Measurements from ENCODE around the gene DNAAF8.

DNA sequence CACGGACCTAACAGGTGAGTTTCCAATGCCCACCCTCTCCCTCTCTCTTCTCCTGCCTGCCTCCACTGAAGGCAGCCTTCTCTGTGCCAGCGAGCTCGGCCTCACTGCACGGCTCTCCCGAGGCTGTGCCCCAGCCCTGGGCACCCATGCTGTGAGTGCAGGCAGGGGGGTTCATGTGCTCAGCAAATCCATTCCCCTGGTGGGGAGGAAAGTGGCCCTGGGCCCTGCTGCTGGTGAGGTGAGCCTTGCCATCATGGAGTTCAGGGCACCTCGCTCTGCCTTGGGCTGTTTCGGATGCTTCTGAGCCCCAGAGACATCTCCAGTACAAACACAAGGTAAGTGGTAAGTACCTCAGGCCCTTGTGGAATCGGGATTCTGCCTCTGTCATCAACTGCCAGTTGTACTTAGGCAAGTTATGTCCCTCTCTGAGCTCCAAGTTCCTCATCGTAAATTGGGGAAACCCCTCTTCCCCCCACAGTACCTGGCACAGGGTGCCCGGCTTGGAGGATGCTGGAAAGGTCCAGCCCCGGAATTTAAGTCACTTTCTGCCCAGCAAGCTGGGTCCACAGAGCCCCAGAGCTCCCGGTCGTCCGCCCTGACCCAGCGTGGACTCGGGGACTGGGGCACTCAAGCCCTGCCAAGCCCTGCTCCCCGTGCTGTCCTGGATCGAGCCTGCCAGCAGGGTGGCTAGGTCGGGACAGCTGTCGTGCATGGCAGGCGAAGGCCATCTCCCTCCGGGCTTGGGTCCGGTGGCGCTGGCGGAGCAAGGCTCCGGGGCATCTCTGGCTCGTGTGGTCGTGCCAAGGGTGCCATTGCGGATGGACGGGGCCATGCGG, 41.7 kb upstream of the DNAAF8 start:
- TF ChIP-seq, protein P1, sequence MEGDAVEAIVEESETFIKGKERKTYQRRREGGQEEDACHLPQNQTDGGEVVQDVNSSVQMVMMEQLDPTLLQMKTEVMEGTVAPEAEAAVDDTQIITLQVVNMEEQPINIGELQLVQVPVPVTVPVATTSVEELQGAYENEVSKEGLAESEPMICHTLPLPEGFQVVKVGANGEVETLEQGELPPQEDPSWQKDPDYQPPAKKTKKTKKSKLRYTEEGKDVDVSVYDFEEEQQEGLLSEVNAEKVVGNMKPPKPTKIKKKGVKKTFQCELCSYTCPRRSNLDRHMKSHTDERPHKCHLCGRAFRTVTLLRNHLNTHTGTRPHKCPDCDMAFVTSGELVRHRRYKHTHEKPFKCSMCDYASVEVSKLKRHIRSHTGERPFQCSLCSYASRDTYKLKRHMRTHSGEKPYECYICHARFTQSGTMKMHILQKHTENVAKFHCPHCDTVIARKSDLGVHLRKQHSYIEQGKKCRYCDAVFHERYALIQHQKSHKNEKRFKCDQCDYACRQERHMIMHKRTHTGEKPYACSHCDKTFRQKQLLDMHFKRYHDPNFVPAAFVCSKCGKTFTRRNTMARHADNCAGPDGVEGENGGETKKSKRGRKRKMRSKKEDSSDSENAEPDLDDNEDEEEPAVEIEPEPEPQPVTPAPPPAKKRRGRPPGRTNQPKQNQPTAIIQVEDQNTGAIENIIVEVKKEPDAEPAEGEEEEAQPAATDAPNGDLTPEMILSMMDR (IDR thresholded peaks at IDR 0.05), result no peak
- TF ChIP-seq POLR2A (IDR thresholded peaks at IDR 0.05), result no peak
- no peak for TF ChIP-seq EP300 (IDR thresholded peaks at IDR 0.05)

Data from tibial nerve (tissue), 4 donors.